Measurements from ENCODE around the gene MYL4. TPM values are rescaled to one million over a fixed set of nuclear protein-coding genes. Genes with fewer than 3 reads are reported as not detected.

Gene MYL4
- total and polyA plus RNA-seq, 3 donors from 2014 or later: 7.6 to 19.3 (median 7.9) TPM

DNA sequence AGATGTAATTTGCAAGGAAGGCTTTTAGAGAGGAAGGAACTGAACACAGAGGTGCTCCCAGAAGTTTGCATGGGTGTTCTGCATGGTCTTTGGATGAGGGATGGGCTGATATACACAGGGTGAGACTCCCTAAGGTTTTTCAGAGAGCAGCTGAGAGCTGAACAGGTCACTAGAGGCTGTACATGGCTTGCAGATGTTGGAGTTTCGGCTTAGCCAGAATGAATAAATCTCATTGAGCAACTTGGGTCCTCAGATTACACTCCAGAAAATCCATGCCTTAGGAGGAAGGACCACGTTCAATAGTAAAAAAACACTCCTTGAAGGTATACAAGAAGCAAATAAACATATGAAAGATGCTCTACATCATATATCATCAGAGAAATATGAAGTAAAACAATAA is 37.0 kb downstream of the MYL4 start:
- DNase-seq: no peak
- TF ChIP-seq POLR2A (IDR thresholded peaks at IDR 0.05): no peak
- TF ChIP-seq, protein P1, sequence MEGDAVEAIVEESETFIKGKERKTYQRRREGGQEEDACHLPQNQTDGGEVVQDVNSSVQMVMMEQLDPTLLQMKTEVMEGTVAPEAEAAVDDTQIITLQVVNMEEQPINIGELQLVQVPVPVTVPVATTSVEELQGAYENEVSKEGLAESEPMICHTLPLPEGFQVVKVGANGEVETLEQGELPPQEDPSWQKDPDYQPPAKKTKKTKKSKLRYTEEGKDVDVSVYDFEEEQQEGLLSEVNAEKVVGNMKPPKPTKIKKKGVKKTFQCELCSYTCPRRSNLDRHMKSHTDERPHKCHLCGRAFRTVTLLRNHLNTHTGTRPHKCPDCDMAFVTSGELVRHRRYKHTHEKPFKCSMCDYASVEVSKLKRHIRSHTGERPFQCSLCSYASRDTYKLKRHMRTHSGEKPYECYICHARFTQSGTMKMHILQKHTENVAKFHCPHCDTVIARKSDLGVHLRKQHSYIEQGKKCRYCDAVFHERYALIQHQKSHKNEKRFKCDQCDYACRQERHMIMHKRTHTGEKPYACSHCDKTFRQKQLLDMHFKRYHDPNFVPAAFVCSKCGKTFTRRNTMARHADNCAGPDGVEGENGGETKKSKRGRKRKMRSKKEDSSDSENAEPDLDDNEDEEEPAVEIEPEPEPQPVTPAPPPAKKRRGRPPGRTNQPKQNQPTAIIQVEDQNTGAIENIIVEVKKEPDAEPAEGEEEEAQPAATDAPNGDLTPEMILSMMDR (IDR thresholded peaks at IDR 0.05): no peak
- Histone ChIP-seq H3K36me3 (ENCODE audit: low read depth, missing control alignments) (no peaks in the 10 kb centered on the region), H3K27ac (no peak overlapping the region), H3K27me3 (no peaks in the 10 kb centered on the region), H3K4me1 (no peaks in the 10 kb centered on the region), H3K4me3 (no peak overlapping the region), H3K9me3 (no peaks in the 10 kb centered on the region)
- intact Hi-C loops (cut with DNase I; ENCODE audit: low total_unique reads): no loop called here
- 68 to 84% methylated on average over 2 of the region's 2 CpGs for WGBS, 2 donors

DNA sequence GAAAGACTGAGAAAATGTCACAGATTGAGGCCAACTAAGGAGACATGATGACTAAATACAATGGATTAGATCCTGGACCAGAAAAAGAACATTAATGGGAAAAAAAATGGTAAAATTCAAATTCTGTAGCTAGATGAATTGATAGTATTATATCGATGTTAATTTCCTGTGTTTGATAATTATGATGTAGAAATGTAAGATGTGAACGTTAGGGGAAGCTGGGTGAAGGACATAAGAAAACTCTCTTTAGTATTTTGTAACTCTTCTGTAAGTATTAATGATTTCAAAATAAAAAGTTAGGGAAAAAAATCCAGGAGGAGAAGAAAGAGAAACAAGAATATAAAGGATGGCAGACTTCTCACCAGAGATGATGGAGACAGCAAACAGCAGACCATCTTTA is 41.7 kb downstream of the MYL4 start:
- TF ChIP-seq, protein P1 (IDR thresholded peaks at IDR 0.05): no peak
- no peak for TF ChIP-seq POLR2A (IDR thresholded peaks at IDR 0.05)
- no peaks in the 10 kb centered on the region for H3K4me1 ChIP-seq
- H3K27ac ChIP-seq: no peak overlapping the region
- DNase-seq: no peak
- H3K36me3 ChIP-seq (ENCODE audit: low read depth, missing control alignments): no peaks in the 10 kb centered on the region
- 90% methylated on average over 2 of the region's 2 CpGs for WGBS, 2 donors
- intact Hi-C loops (cut with DNase I; ENCODE audit: low total_unique reads): no loop called here
- H3K9me3 ChIP-seq: no peaks in the 10 kb centered on the region
- no peak overlapping the region for H3K4me3 ChIP-seq
- no peaks in the 10 kb centered on the region for H3K27me3 ChIP-seq

DNA sequence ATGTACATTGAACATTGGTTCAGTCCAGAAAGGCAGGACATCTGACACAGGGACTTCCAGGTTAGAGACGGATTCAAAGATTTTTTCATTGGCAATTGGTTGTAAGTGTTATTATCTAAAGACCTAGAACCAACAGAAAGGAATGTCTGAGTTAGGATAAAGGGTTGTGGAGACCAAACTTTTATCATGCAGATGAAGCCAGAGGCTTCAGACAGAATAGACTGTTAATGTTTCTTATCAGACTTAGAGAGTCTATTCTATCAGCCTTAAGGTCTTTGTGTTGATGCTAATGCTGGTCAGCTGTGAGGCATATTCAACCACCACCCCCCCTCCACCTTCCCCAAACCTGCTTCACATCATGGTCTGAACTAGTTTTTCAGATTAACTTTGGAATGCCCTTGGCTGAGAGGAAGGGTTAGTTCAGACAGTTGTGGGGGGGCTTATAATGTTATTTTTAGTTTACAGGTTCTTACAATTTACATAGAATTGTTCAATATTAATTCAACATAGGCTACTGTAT is 42.3 kb downstream of the MYL4 start:
- Histone ChIP-seq H3K4me3 (no peak overlapping the region), H3K27me3 (no peaks in the 10 kb centered on the region), H3K36me3 (ENCODE audit: low read depth, missing control alignments) (no peaks in the 10 kb centered on the region), H3K9me3 (no peaks in the 10 kb centered on the region), H3K4me1 (no peaks in the 10 kb centered on the region), H3K27ac (no peak overlapping the region)
- intact Hi-C loops (cut with DNase I; ENCODE audit: low total_unique reads): no loop called here
- no peak for DNase-seq
- no peak for TF ChIP-seq POLR2A (IDR thresholded peaks at IDR 0.05)
- TF ChIP-seq, protein P1 (IDR thresholded peaks at IDR 0.05): no peak
- 84 to 93% methylated on average over 1 of the region's 1 CpG for WGBS, 2 donors

DNA sequence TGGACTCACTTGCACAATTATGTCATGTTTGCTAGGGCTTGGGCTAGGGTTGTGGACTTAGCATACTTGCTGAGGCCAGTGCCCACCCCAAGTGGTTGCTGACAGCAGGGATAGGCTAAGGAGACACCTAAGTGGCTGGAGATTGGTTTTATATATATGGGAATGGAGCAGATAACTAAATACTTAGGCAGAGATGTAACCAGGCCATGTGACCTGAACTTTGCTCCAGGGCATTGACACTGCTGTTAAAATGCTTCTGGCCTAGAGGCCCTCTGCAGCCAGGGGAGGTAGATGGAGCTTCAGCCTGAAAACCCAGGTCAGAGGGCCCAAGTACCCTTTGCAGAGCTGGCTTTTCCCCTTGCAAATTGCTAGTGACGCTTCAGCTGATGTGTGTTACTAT is 43.1 kb downstream of the MYL4 start:
- no peak for DNase-seq
- intact Hi-C loops (cut with DNase I; ENCODE audit: low total_unique reads): no loop called here
- Histone ChIP-seq H3K4me3 (no peak overlapping the region), H3K36me3 (ENCODE audit: low read depth, missing control alignments) (no peaks in the 10 kb centered on the region), H3K4me1 (no peaks in the 10 kb centered on the region), H3K9me3 (no peaks in the 10 kb centered on the region), H3K27me3 (no peaks in the 10 kb centered on the region), H3K27ac (no peak overlapping the region)
- TF ChIP-seq, protein P1 (IDR thresholded peaks at IDR 0.05): no peak
- TF ChIP-seq POLR2A (IDR thresholded peaks at IDR 0.05): no peak
- 82 to 93% methylated on average over 1 of the region's 1 CpG for WGBS, 2 donors

DNA sequence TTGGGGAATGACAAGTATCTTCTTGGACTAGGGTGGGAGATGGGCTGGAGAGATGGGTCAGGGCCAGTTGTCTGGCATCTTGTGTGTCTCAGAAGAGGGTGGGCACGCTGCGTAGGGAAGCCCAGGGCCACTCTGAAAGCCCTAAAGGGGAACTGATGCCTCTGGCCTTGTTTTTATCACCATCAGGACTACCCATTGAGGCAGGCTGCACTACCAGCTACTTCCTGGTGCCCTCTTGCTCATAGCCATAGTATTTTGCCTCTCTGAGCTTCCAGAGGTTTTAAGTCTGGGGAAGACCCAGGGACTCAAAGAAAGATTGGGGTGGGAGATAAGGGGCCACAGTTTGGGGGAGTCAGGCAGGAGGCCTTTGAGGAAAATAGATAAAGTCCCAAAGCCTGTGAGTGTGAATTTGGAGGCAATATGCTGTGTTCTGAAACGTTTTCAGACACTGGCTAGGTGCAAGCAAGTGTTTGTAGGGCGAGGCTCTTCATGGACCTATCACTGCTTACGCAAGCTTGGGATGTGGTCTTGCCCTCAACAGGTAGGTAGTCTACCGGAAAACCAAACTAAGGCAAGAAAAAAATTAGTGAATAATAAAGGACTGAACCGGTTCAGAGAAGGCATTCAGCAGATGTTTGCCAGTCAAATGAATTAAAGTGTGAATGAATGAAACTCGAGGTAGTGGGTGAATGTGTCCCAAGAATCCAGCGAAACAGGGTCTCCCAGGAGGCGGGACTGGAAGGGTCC is 43.8 kb downstream of the MYL4 start:
- H3K4me1 ChIP-seq: no peaks in the 10 kb centered on the region
- no peaks in the 10 kb centered on the region for H3K36me3 ChIP-seq (ENCODE audit: low read depth, missing control alignments)
- 46 to 51% methylated on average over 10 of the region's 10 CpGs for WGBS, 2 donors
- TF ChIP-seq POLR2A (IDR thresholded peaks at IDR 0.05): no peak
- TF ChIP-seq, protein P1 (IDR thresholded peaks at IDR 0.05): no peak
- no peak for DNase-seq
- no peaks in the 10 kb centered on the region for H3K27me3 ChIP-seq
- peak overlapping the region; percentile 50 to 68 for H3K4me3 ChIP-seq
- peak overlapping the region; percentile 16 to 55 for H3K27ac ChIP-seq
- intact Hi-C loops (cut with DNase I; ENCODE audit: low total_unique reads): no loop called here
- H3K9me3 ChIP-seq: no peaks in the 10 kb centered on the region

All from testis (tissue), 3 donors.